GM23338 (cell line): Measurements from ENCODE around the gene GLB1L. TPM values are rescaled to one million over a fixed set of nuclear protein-coding genes. Genes with fewer than 3 reads are reported as not detected.

ENCODE experiments used
- ATAC-seq: fragments of 200-7000 bp; cut with Tn5 transposase; 3 replicates; pipeline ENCODE4 v1.9.1; 2020
- DNase-seq: peaks from one replicate; pipeline ENCODE4 v3.0.0-alpha.2; 2015; ENCODE audit warnings: low spot score
- H2AFZ ChIP-seq: fragments of 200-600 bp; sonication (generic); 2 replicates; pipeline ENCODE4 v1.8.0; 2016; ENCODE audit warnings: antibody characterized with exemption, mild to moderate bottlenecking, moderate library complexity
- H3F3A ChIP-seq: fragments of 200-600 bp; sonication (generic); replicated peaks from 2 replicates; pipeline ENCODE4 v1.8.0; 2017; ENCODE audit warnings: antibody characterized with exemption, mixed run types, low read depth
- H3K27ac ChIP-seq: fragments of 200-600 bp; sonication (generic); 2 replicates; pipeline ENCODE4 v1.6.1; 2016; ENCODE audit warnings: low read depth
- H3K27me3 ChIP-seq: fragments of 200-600 bp; sonication (generic); 2 replicates; pipeline ENCODE4 v1.8.0; 2016; ENCODE audit warnings: mild to moderate bottlenecking, mixed run types, moderate library complexity; ENCODE audit not compliant: insufficient read depth
- H3K36me3 ChIP-seq: fragments of 200-600 bp; sonication (generic); 2 replicates; pipeline ENCODE4 v1.8.0; 2016; ENCODE audit warnings: mild to moderate bottlenecking; ENCODE audit not compliant: insufficient read depth
- H3K4me1 ChIP-seq: fragments of 200-600 bp; sonication (generic); 2 replicates; pipeline ENCODE4 v1.8.0; 2016; ENCODE audit warnings: mild to moderate bottlenecking, moderate library complexity; ENCODE audit not compliant: insufficient read depth
- H3K4me2 ChIP-seq: fragments of 200-600 bp; sonication (generic); 2 replicates; pipeline ENCODE4 v1.7.1; 2017; ENCODE audit warnings: mixed run types
- H3K4me3 ChIP-seq: fragments of 200-600 bp; sonication (generic); 2 replicates; pipeline ENCODE4 v1.6.1; 2016; ENCODE audit warnings: mixed run types
- H3K79me2 ChIP-seq: fragments of 200-600 bp; sonication (generic); replicated peaks from 2 replicates; pipeline ENCODE4 v1.8.0; 2017; ENCODE audit warnings: mild to moderate bottlenecking; ENCODE audit not compliant: insufficient read depth
- H3K9me2 ChIP-seq: fragments of 200-600 bp; sonication (generic); 2 replicates; pipeline ENCODE4 v1.8.0; 2017; ENCODE audit not compliant: insufficient read depth
- H4K20me1 ChIP-seq: fragments of 200-600 bp; sonication (generic); replicated peaks from 2 replicates; pipeline ENCODE4 v1.8.0; 2017; ENCODE audit warnings: mild to moderate bottlenecking; ENCODE audit not compliant: insufficient read depth
- H3K27ac Mint-ChIP-seq: 2 replicates; pipeline ENCODE4 v1.8.0; 2020; ENCODE audit warnings: inconsistent platforms, mild to moderate bottlenecking, moderate library complexity, mixed read lengths
- H3K27me3 Mint-ChIP-seq: 3 replicates; pipeline ENCODE4 v1.8.0; 2022; ENCODE audit warnings: low read depth, mild to moderate bottlenecking, moderate library complexity, mixed read lengths, inconsistent platforms; ENCODE audit not compliant: insufficient read depth, poor library complexity
- H3K36me3 Mint-ChIP-seq: 3 replicates; pipeline ENCODE4 v1.8.0; 2021; ENCODE audit warnings: low read depth, mild to moderate bottlenecking, inconsistent platforms, moderate library complexity, mixed read lengths
- H3K4me1 Mint-ChIP-seq: 3 replicates; pipeline ENCODE4 v1.8.0; 2020; ENCODE audit warnings: mild to moderate bottlenecking, inconsistent platforms, mixed read lengths
- H3K4me3 Mint-ChIP-seq: 3 replicates; pipeline ENCODE4 v1.8.0; 2021; ENCODE audit warnings: moderate library complexity, mild to moderate bottlenecking, inconsistent platforms, mixed read lengths
- H3K9me3 Mint-ChIP-seq: 3 replicates; pipeline ENCODE4 v1.8.0; 2020; ENCODE audit warnings: moderate library complexity, mild to moderate bottlenecking, inconsistent platforms, mixed read lengths
- CREB1 ChIP-seq: fragments of 250-450 bp; sonication (Bioruptor Pico); IDR thresholded peaks from 2 replicates; pipeline ENCODE4 v1.5.0; 2020; ENCODE audit warnings: low read depth, mild to moderate bottlenecking, moderate library complexity
- EZH2 ChIP-seq: fragments of 200-600 bp; sonication (generic); IDR thresholded peaks from one replicate; pipeline ENCODE4 v1.8.0; 2017; ENCODE audit warnings: antibody characterized with exemption, mild to moderate bottlenecking, low read depth; ENCODE audit not compliant: unreplicated experiment
- EZH2phosphoT487 ChIP-seq: fragments of 200-600 bp; sonication (generic); IDR thresholded peaks from one replicate; pipeline ENCODE4 v1.8.1; 2018; ENCODE audit warnings: antibody characterized with exemption; ENCODE audit not compliant: unreplicated experiment
- JUNB ChIP-seq: IDR thresholded peaks from one replicate; pipeline ENCODE4 v1.6.1; 2016; ENCODE audit warnings: antibody characterized with exemption; ENCODE audit not compliant: unreplicated experiment
- NANOG ChIP-seq: IDR thresholded peaks from 2 replicates; pipeline ENCODE4 v1.6.1; 2016; ENCODE audit warnings: antibody characterized with exemption, borderline replicate concordance
- STAT1 ChIP-seq: IDR thresholded peaks from one replicate; pipeline ENCODE4 v1.6.1; 2016; ENCODE audit warnings: antibody characterized with exemption; ENCODE audit not compliant: unreplicated experiment
- ZNF331 ChIP-seq: fragments of 250-450 bp; sonication (Bioruptor Pico); IDR thresholded peaks from 2 replicates; pipeline ENCODE4 v1.5.0; 2020; ENCODE audit warnings: low read depth, mild to moderate bottlenecking, moderate library complexity
- polyA plus RNA-seq: library from polyadenylated mRNA; unstranded; fragments of >200 nt; fragmentation: Nextera tagmentation; extraction: Ambion mirVana; gene quantifications from 2 replicates; pipeline ENCODE4 v1.2.1, GENCODE V29; 2016
- total RNA-seq: library from RNA; depleted of rRNA; stranded (reverse); fragments of >200 nt; shearing (Covaris generic); gene quantifications from 2 replicates; pipeline ENCODE4 v1.2.3, GENCODE V29; 2014
- TF ChIP-seq, protein P1 (sequence below): IDR thresholded peaks from one replicate; pipeline ENCODE4 v1.6.1; 2018; ENCODE audit warnings: antibody characterized with exemption; ENCODE audit not compliant: unreplicated experiment
- TF ChIP-seq, protein P2 (sequence below): fragments of 250-450 bp; sonication (Bioruptor Pico); IDR thresholded peaks from 2 replicates; pipeline ENCODE4 v1.5.0; 2020; ENCODE audit warnings: mild to moderate bottlenecking, moderate library complexity
- TF ChIP-seq, protein P3 (sequence below): IDR thresholded peaks from 2 replicates; pipeline ENCODE4 v1.6.1; 2016; ENCODE audit warnings: antibody characterized with exemption
- TF ChIP-seq, protein P4 (sequence below), 2 experiments: fragments of 200-600 bp in 1 of 2; sonication (generic) in 1 of 2; conservative IDR thresholded peaks; 2 replicates each; pipeline versions ENCODE4 v1.5.1 to v1.6.1; 2016 to 2017; ENCODE audit warnings: antibody characterized with exemption in 2 of 2, low read depth in 2 of 2, mild to moderate bottlenecking in 2 of 2, moderate library complexity in 1 of 2

GLB1L gene
- total and polyA plus RNA-seq, 2 experiments from 2014 or later, result 1.7 to 5.4 TPM

DNA sequence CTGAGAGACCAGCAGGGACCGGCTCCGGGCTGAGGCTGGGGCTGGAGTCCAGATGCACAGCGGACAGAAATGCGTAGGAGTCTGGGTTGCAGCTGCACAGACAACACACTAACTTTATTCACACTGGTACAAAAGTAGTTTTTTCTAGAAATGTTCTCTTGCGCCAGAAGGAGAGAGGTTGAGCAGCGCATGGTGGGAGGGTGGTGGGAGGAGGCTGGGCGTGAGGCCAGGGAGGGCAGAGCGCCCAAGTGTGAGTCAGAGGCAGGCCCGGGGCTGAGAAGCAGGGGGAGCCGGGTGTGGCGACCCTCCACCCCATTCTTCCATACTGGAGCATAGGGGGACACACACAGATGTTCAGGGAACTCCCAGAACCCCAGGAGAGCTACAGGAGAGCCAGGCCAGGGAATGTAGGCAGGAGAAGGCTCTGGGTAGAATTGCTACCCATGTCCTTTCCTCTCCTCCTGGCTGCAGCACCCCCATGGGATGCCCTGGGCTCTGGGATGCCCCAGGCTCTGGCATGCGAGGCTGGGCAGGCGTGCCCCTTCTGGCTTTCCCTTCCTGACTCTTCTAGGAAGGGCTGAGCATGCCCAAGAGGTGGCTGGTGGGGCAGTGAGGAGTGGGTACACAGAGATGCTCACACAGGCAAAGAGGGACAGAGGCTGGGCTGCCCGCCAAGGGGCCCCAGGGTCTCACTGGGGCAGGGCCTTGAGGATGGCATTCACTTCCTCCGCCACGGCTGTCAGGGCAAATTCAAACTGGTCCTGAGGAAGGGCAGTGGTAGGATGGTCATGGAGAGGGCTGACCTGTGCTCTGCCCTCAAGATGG is 44.5 kb upstream of the GLB1L start:
- ATAC-seq (no peak), DNase-seq (no peak)
- Histone ChIP-seq H3K27ac (no peak overlapping the region), H3K4me1 (peaks cover 7% of the 10 kb centered on the region; the same call in 1 of the 2 replicates), H3K36me3 (no peaks in the 10 kb centered on the region), H4K20me1 (no peaks in the 10 kb centered on the region; the same call in 1 of the 2 replicates), H2AFZ (no peak overlapping the region), H3K4me3 (no peak overlapping the region), H3F3A (no peaks in the 10 kb centered on the region), H3K79me2 (no peaks in the 10 kb centered on the region), H3K9me2 (no peaks in the 10 kb centered on the region), H3K4me2 (no peak overlapping the region), H3K27me3 (peaks cover 7% of the 10 kb centered on the region; the same call in 1 of the 2 replicates)
- H3K4me3 Mint-ChIP-seq, result no peak overlapping the region
- H3K36me3 Mint-ChIP-seq, result no peaks in the 10 kb centered on the region
- H3K9me3 Mint-ChIP-seq, result no peaks in the 10 kb centered on the region; the same call in 2 of the 3 replicates
- TF ChIP-seq CREB1 (CRISPR knock-in tag), result no peak
- TF ChIP-seq, protein P1, sequence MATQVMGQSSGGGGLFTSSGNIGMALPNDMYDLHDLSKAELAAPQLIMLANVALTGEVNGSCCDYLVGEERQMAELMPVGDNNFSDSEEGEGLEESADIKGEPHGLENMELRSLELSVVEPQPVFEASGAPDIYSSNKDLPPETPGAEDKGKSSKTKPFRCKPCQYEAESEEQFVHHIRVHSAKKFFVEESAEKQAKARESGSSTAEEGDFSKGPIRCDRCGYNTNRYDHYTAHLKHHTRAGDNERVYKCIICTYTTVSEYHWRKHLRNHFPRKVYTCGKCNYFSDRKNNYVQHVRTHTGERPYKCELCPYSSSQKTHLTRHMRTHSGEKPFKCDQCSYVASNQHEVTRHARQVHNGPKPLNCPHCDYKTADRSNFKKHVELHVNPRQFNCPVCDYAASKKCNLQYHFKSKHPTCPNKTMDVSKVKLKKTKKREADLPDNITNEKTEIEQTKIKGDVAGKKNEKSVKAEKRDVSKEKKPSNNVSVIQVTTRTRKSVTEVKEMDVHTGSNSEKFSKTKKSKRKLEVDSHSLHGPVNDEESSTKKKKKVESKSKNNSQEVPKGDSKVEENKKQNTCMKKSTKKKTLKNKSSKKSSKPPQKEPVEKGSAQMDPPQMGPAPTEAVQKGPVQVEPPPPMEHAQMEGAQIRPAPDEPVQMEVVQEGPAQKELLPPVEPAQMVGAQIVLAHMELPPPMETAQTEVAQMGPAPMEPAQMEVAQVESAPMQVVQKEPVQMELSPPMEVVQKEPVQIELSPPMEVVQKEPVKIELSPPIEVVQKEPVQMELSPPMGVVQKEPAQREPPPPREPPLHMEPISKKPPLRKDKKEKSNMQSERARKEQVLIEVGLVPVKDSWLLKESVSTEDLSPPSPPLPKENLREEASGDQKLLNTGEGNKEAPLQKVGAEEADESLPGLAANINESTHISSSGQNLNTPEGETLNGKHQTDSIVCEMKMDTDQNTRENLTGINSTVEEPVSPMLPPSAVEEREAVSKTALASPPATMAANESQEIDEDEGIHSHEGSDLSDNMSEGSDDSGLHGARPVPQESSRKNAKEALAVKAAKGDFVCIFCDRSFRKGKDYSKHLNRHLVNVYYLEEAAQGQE, result no peak
- no peak for TF ChIP-seq EZH2
- TF ChIP-seq, protein P2, sequence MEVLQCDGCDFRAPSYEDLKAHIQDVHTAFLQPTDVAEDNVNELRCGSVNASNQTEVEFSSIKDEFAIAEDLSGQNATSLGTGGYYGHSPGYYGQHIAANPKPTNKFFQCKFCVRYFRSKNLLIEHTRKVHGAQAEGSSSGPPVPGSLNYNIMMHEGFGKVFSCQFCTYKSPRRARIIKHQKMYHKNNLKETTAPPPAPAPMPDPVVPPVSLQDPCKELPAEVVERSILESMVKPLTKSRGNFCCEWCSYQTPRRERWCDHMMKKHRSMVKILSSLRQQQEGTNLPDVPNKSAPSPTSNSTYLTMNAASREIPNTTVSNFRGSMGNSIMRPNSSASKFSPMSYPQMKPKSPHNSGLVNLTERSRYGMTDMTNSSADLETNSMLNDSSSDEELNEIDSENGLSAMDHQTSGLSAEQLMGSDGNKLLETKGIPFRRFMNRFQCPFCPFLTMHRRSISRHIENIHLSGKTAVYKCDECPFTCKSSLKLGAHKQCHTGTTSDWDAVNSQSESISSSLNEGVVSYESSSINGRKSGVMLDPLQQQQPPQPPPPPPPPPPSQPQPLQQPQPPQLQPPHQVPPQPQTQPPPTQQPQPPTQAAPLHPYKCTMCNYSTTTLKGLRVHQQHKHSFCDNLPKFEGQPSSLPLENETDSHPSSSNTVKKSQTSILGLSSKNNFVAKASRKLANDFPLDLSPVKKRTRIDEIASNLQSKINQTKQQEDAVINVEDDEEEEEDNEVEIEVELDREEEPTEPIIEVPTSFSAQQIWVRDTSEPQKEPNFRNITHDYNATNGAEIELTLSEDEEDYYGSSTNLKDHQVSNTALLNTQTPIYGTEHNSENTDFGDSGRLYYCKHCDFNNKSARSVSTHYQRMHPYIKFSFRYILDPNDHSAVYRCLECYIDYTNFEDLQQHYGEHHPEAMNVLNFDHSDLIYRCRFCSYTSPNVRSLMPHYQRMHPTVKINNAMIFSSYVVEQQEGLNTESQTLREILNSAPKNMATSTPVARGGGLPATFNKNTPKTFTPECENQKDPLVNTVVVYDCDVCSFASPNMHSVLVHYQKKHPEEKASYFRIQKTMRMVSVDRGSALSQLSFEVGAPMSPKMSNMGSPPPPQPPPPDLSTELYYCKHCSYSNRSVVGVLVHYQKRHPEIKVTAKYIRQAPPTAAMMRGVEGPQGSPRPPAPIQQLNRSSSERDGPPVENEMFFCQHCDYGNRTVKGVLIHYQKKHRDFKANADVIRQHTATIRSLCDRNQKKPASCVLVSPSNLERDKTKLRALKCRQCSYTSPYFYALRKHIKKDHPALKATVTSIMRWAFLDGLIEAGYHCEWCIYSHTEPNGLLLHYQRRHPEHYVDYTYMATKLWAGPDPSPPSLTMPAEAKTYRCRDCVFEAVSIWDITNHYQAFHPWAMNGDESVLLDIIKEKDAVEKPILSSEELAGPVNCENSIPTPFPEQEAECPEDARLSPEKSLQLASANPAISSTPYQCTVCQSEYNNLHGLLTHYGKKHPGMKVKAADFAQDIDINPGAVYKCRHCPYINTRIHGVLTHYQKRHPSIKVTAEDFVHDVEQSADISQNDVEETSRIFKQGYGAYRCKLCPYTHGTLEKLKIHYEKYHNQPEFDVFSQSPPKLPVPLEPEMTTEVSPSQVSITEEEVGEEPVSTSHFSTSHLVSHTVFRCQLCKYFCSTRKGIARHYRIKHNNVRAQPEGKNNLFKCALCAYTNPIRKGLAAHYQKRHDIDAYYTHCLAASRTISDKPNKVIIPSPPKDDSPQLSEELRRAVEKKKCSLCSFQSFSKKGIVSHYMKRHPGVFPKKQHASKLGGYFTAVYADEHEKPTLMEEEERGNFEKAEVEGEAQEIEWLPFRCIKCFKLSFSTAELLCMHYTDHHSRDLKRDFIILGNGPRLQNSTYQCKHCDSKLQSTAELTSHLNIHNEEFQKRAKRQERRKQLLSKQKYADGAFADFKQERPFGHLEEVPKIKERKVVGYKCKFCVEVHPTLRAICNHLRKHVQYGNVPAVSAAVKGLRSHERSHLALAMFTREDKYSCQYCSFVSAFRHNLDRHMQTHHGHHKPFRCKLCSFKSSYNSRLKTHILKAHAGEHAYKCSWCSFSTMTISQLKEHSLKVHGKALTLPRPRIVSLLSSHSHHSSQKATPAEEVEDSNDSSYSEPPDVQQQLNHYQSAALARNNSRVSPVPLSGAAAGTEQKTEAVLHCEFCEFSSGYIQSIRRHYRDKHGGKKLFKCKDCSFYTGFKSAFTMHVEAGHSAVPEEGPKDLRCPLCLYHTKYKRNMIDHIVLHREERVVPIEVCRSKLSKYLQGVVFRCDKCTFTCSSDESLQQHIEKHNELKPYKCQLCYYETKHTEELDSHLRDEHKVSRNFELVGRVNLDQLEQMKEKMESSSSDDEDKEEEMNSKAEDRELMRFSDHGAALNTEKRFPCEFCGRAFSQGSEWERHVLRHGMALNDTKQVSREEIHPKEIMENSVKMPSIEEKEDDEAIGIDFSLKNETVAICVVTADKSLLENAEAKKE (CRISPR knock-in tag), result no peak
- TF ChIP-seq EZH2phosphoT487, result no peak
- no peak for TF ChIP-seq ZNF331
- TF ChIP-seq, protein P3, sequence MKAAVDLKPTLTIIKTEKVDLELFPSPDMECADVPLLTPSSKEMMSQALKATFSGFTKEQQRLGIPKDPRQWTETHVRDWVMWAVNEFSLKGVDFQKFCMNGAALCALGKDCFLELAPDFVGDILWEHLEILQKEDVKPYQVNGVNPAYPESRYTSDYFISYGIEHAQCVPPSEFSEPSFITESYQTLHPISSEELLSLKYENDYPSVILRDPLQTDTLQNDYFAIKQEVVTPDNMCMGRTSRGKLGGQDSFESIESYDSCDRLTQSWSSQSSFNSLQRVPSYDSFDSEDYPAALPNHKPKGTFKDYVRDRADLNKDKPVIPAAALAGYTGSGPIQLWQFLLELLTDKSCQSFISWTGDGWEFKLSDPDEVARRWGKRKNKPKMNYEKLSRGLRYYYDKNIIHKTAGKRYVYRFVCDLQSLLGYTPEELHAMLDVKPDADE, result no peak
- no peak for TF ChIP-seq STAT1
- TF ChIP-seq NANOG, result no peak
- TF ChIP-seq, protein P4, sequence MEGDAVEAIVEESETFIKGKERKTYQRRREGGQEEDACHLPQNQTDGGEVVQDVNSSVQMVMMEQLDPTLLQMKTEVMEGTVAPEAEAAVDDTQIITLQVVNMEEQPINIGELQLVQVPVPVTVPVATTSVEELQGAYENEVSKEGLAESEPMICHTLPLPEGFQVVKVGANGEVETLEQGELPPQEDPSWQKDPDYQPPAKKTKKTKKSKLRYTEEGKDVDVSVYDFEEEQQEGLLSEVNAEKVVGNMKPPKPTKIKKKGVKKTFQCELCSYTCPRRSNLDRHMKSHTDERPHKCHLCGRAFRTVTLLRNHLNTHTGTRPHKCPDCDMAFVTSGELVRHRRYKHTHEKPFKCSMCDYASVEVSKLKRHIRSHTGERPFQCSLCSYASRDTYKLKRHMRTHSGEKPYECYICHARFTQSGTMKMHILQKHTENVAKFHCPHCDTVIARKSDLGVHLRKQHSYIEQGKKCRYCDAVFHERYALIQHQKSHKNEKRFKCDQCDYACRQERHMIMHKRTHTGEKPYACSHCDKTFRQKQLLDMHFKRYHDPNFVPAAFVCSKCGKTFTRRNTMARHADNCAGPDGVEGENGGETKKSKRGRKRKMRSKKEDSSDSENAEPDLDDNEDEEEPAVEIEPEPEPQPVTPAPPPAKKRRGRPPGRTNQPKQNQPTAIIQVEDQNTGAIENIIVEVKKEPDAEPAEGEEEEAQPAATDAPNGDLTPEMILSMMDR (conservative IDR thresholded peaks at IDR 0.05; ENCODE audit: low read depth in 2 of 2), result no peak
- no peak for TF ChIP-seq JUNB
- H3K27ac Mint-ChIP-seq, result no peak overlapping the region
- H3K4me1 Mint-ChIP-seq, result peaks cover 12% of the 10 kb centered on the region
- peaks cover 16% of the 10 kb centered on the region for H3K27me3 Mint-ChIP-seq
